HEK293 (cell line): ENCODE results near the gene SMARCA2.

Experiments used
- CTCF ChIA-PET: fragments of 350-600 bp; formaldehyde crosslinking; extraction: SDS; loops from one replicate; lab custom pipeline; 2021; ENCODE audit warnings: antibody characterized with exemption; lab: Yijun Ruan, JAX
- POLR2A ChIA-PET: fragments of 300-600 bp; formaldehyde crosslinking; extraction: SDS; loops from one replicate; lab custom pipeline; 2020; ENCODE audit warnings: antibody characterized with exemption, inconsistent platforms; lab: Yijun Ruan, JAX
- H3K27ac ChIP-seq: fragments of 200-500 bp; sonication (Bioruptor generic); 2 replicates; pipeline ENCODE4 v1.5.1; 2014; ENCODE audit warnings: low read depth, low read length, control low read depth, inconsistent platforms; ENCODE audit errors: extremely low read depth
- H3K36me3 ChIP-seq, 2 experiments: fragments of 200-500 bp in 1 of 2; sonication (Bioruptor generic) in 1 of 2; 1 replicate in 1 of 2; 2 replicates in 1 of 2; pipeline ENCODE4 v1.5.1; 2014 to 2017; ENCODE audit warnings: inconsistent platforms in 2 of 2, low read length in 2 of 2; ENCODE audit not compliant: control insufficient read depth in 2 of 2, insufficient read depth in 1 of 2
- H3K4me1 ChIP-seq: fragments of 200-500 bp; sonication (Bioruptor generic); 2 replicates; pipeline ENCODE4 v1.5.1; 2014; ENCODE audit warnings: mild to moderate bottlenecking, low read length, inconsistent platforms; ENCODE audit not compliant: control insufficient read depth, insufficient read depth
- H3K4me3 ChIP-seq: 2 replicates; pipeline ENCODE4 v1.5.1; 2011; ENCODE audit warnings: low read depth, mild to moderate bottlenecking, control low read depth, low read length, moderate library complexity
- H3K9me3 ChIP-seq: fragments of 200-500 bp; sonication (Bioruptor generic); 2 replicates; pipeline ENCODE4 v1.5.1; 2014; ENCODE audit warnings: low read depth, low read length, inconsistent platforms; ENCODE audit not compliant: control insufficient read depth, insufficient read depth
- KLF1 ChIP-seq: fragments of 450-650 bp; formaldehyde crosslinking; IDR thresholded peaks from 2 replicates; pipeline ENCODE4 v1.5.1; 2016; ENCODE audit warnings: missing biosample characterization, missing genetic modification characterization
- KLF9 ChIP-seq: fragments of 450-650 bp; formaldehyde crosslinking; IDR thresholded peaks from 2 replicates; pipeline ENCODE4 v1.5.1; 2016; ENCODE audit warnings: missing biosample characterization, missing genetic modification characterization, low read depth
- PBX3 ChIP-seq: sonication (generic); formaldehyde crosslinking; IDR thresholded peaks from 2 replicates; pipeline ENCODE4 v1.8.1; 2022; ENCODE audit warnings: mild to moderate bottlenecking, moderate library complexity, missing genetic modification reagents
- PRDM6 ChIP-seq: fragments of 450-650 bp; formaldehyde crosslinking; IDR thresholded peaks from 2 replicates; pipeline ENCODE4 v1.5.1; 2017; ENCODE audit warnings: missing biosample characterization, missing genetic modification characterization
- TRIM28 ChIP-seq: IDR thresholded peaks from 2 replicates; pipeline ENCODE4 v1.6.1; 2011; ENCODE audit warnings: low read length, control low read depth, borderline replicate concordance
- ZBTB8A ChIP-seq: fragments of 450-650 bp; formaldehyde crosslinking; IDR thresholded peaks from 2 replicates; pipeline ENCODE4 v1.5.1; 2016; ENCODE audit warnings: missing biosample characterization, missing genetic modification characterization
- ZIC2 ChIP-seq: fragments of 450-650 bp; formaldehyde crosslinking; IDR thresholded peaks from 2 replicates; pipeline ENCODE4 v1.5.1; 2016; ENCODE audit warnings: missing biosample characterization, missing genetic modification characterization
- ZNF350 ChIP-seq: fragments of 450-650 bp; formaldehyde crosslinking; IDR thresholded peaks from 2 replicates; pipeline ENCODE4 v1.5.0; 2017; ENCODE audit warnings: missing biosample characterization, mild to moderate bottlenecking, missing genetic modification characterization
- ZNF391 ChIP-seq: fragments of 450-650 bp; formaldehyde crosslinking; IDR thresholded peaks from 2 replicates; pipeline ENCODE4 v1.5.1; 2016; ENCODE audit warnings: low read depth, missing biosample characterization, missing genetic modification characterization, borderline replicate concordance
- ZNF529 ChIP-seq: fragments of 450-650 bp; formaldehyde crosslinking; IDR thresholded peaks from 2 replicates; pipeline ENCODE4 v1.5.1; 2017; ENCODE audit warnings: missing genetic modification characterization, missing biosample characterization; ENCODE audit not compliant: insufficient replicate concordance
- ZNF654 ChIP-seq: fragments of 450-650 bp; formaldehyde crosslinking; IDR thresholded peaks from 2 replicates; pipeline ENCODE4 v1.5.1; 2016; ENCODE audit warnings: low read depth, missing biosample characterization, missing genetic modification characterization
- ZNF664 ChIP-seq: fragments of 450-650 bp; formaldehyde crosslinking; IDR thresholded peaks from 2 replicates; pipeline ENCODE4 v1.5.1; 2016; ENCODE audit warnings: missing biosample characterization, missing genetic modification characterization
- ZNF843 ChIP-seq: fragments of 450-650 bp; formaldehyde crosslinking; IDR thresholded peaks from 2 replicates; pipeline ENCODE4 v1.5.1; 2016; ENCODE audit warnings: missing biosample characterization, missing genetic modification characterization
- TF ChIP-seq, protein P1 (sequence below): fragments of 450-650 bp; formaldehyde crosslinking; IDR thresholded peaks from 2 replicates; pipeline ENCODE4 v1.5.1; 2016; ENCODE audit warnings: missing biosample characterization, missing genetic modification characterization
- TF ChIP-seq, protein P2 (sequence below): fragments of 450-650 bp; formaldehyde crosslinking; IDR thresholded peaks from 2 replicates; pipeline ENCODE4 v1.5.1; 2016; ENCODE audit warnings: missing biosample characterization, missing genetic modification characterization
- TF ChIP-seq, protein P3 (sequence below): fragments of 450-650 bp; formaldehyde crosslinking; IDR thresholded peaks from 2 replicates; pipeline ENCODE4 v1.5.1; 2016; ENCODE audit warnings: missing biosample characterization, missing genetic modification characterization

Gene SMARCA2

GRCh38 chr9:2214707-2215106, 199.6 kb downstream of the SMARCA2 start:
- H3K27ac ChIP-seq, result no peak overlapping the region
- no peaks in the 10 kb centered on the region for H3K36me3 ChIP-seq
- CTCF ChIA-PET, result interaction anchor here (0.6 kb wide), 1 partner anchor 11 kb away, joined by 3 read pairs; no protein-coding TSS in a partner anchor
- H3K4me3 ChIP-seq, result no peak overlapping the region
- no peaks in the 10 kb centered on the region for H3K9me3 ChIP-seq
- POLR2A ChIA-PET, result no interaction called here
- no peaks in the 10 kb centered on the region for H3K4me1 ChIP-seq
- no peak for TF ChIP-seq ZNF350 (tag by site-specific recombination)
- TF ChIP-seq, protein P1, sequence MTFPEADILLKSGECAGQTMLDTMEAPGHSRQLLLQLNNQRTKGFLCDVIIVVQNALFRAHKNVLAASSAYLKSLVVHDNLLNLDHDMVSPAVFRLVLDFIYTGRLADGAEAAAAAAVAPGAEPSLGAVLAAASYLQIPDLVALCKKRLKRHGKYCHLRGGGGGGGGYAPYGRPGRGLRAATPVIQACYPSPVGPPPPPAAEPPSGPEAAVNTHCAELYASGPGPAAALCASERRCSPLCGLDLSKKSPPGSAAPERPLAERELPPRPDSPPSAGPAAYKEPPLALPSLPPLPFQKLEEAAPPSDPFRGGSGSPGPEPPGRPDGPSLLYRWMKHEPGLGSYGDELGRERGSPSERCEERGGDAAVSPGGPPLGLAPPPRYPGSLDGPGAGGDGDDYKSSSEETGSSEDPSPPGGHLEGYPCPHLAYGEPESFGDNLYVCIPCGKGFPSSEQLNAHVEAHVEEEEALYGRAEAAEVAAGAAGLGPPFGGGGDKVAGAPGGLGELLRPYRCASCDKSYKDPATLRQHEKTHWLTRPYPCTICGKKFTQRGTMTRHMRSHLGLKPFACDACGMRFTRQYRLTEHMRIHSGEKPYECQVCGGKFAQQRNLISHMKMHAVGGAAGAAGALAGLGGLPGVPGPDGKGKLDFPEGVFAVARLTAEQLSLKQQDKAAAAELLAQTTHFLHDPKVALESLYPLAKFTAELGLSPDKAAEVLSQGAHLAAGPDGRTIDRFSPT, result no peak
- TF ChIP-seq, protein P2, sequence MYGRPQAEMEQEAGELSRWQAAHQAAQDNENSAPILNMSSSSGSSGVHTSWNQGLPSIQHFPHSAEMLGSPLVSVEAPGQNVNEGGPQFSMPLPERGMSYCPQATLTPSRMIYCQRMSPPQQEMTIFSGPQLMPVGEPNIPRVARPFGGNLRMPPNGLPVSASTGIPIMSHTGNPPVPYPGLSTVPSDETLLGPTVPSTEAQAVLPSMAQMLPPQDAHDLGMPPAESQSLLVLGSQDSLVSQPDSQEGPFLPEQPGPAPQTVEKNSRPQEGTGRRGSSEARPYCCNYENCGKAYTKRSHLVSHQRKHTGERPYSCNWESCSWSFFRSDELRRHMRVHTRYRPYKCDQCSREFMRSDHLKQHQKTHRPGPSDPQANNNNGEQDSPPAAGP (tag by site-specific recombination), result no peak
- TF ChIP-seq KLF1, result no peak
- no peak for TF ChIP-seq ZNF391 (tag by site-specific recombination)
- TF ChIP-seq ZBTB8A (tag by site-specific recombination), result no peak
- TF ChIP-seq ZNF529 (tag by site-specific recombination), result no peak
- no peak for TF ChIP-seq KLF9
- no peak for TF ChIP-seq TRIM28
- TF ChIP-seq ZNF664 (tag by site-specific recombination), result no peak
- TF ChIP-seq, protein P3, sequence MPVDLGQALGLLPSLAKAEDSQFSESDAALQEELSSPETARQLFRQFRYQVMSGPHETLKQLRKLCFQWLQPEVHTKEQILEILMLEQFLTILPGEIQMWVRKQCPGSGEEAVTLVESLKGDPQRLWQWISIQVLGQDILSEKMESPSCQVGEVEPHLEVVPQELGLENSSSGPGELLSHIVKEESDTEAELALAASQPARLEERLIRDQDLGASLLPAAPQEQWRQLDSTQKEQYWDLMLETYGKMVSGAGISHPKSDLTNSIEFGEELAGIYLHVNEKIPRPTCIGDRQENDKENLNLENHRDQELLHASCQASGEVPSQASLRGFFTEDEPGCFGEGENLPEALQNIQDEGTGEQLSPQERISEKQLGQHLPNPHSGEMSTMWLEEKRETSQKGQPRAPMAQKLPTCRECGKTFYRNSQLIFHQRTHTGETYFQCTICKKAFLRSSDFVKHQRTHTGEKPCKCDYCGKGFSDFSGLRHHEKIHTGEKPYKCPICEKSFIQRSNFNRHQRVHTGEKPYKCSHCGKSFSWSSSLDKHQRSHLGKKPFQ (tag by site-specific recombination), result no peak

GRCh38 chr9:2215921-2216441, 200.8 kb downstream of the SMARCA2 start:
- ChIA-PET CTCF (interaction anchor here (0.7 kb wide), 1 partner anchor 623 kb away, joined by 3 read pairs; no protein-coding TSS in a partner anchor), POLR2A (no interaction called here)
- TF ChIP-seq ZNF843 (no peak), PBX3 (CRISPR knock-in tag) (no peak), ZIC2 (peak; percentile 22; the same call in 1 of the 2 replicates), ZBTB8A (tag by site-specific recombination) (no peak), PRDM6 (tag by site-specific recombination) (0 out of 2 replicates have a peak, but pooled peaks have one; percentile 44), ZNF654 (tag by site-specific recombination) (no peak)
- no peaks in the 10 kb centered on the region for H3K4me1 ChIP-seq
- H3K9me3 ChIP-seq, result no peaks in the 10 kb centered on the region
- no peaks in the 10 kb centered on the region for H3K36me3 ChIP-seq
- H3K4me3 ChIP-seq, result no peak overlapping the region
- H3K27ac ChIP-seq, result no peak overlapping the region
